ENCODE data around the gene PLCXD1.

- TF ChIP-seq CTCF (IDR thresholded peaks at IDR 0.05) (no peak), EZH2 (IDR thresholded peaks at IDR 0.05) (no peak)
Observed at GRCh38 chrX:341541-342101, 60.4 kb downstream of the PLCXD1 start.

All from neural progenitor cell (in vitro differentiated cells).